GM12878 (cell line): ENCODE data around the gene ACE. TPM values are rescaled to one million over a fixed set of nuclear protein-coding genes. Genes with fewer than 3 reads are reported as not detected.
A peak's percentile ranks its signal among the peaks of the same experiment; 100 is the strongest.

ENCODE experiments used
- ATF3 ChIP-seq: IDR thresholded peaks from 2 replicates; pipeline ENCODE4 v1.6.1; 2011; ENCODE audit warnings: low read depth, mild to moderate bottlenecking, low read length, moderate library complexity, borderline replicate concordance; ENCODE audit errors: extremely low read depth
- BCL3 ChIP-seq: IDR thresholded peaks from 2 replicates; pipeline ENCODE4 v1.6.1; 2011; ENCODE audit warnings: borderline replicate concordance, low read depth, mild to moderate bottlenecking, moderate library complexity, low read length; ENCODE audit not compliant: insufficient read depth, poor library complexity, severe bottlenecking
- CHD1 ChIP-seq: IDR thresholded peaks from 2 replicates; pipeline ENCODE4 v1.6.1; 2012; ENCODE audit warnings: low read depth, low read length, improper control_type of control experiment
- CREB1 ChIP-seq: IDR thresholded peaks from 2 replicates; pipeline ENCODE4 v1.6.1; 2012; ENCODE audit warnings: low read depth, mild to moderate bottlenecking, inconsistent platforms
- E2F8 ChIP-seq: fragments of 450-650 bp; IDR thresholded peaks from 2 replicates; pipeline ENCODE4 v1.6.1; 2018; ENCODE audit warnings: mild to moderate bottlenecking, low read depth, moderate library complexity; ENCODE audit not compliant: partially characterized antibody
- GATAD2B ChIP-seq: fragments of 450-650 bp; conservative IDR thresholded peaks from 2 replicates; pipeline ENCODE4 v1.6.1; 2017; ENCODE audit warnings: low read depth, mild to moderate bottlenecking, moderate library complexity
- HDAC2 ChIP-seq: fragments of 200-600 bp; sonication (generic); IDR thresholded peaks from 2 replicates; pipeline ENCODE4 v1.6.1; 2017
- JUND ChIP-seq: IDR thresholded peaks from 2 replicates; pipeline ENCODE4 v1.6.1; 2012; ENCODE audit warnings: low read depth, mild to moderate bottlenecking, low read length, improper control_type of control experiment, moderate library complexity
- MXI1 ChIP-seq: fragments of 150-350 bp; IDR thresholded peaks from 2 replicates; pipeline ENCODE4 v1.6.1; 2011; ENCODE audit warnings: low read depth, mild to moderate bottlenecking, inconsistent platforms, low read length, improper control_type of control experiment
- POLR2AphosphoS5 ChIP-seq: IDR thresholded peaks from 2 replicates; pipeline ENCODE4 v1.6.1; 2011; ENCODE audit warnings: mild to moderate bottlenecking, low read length, inconsistent platforms
- SUPT20H ChIP-seq: IDR thresholded peaks from 2 replicates; pipeline ENCODE4 v1.6.1; 2011; ENCODE audit warnings: low read depth, mild to moderate bottlenecking, low read length, moderate library complexity, borderline replicate concordance; ENCODE audit not compliant: control insufficient read depth
- TCF12 ChIP-seq: IDR thresholded peaks from 2 replicates; pipeline ENCODE4 v1.6.1; 2011; ENCODE audit warnings: low read depth, mild to moderate bottlenecking, low read length
- YBX1 ChIP-seq: fragments of 450-650 bp; IDR thresholded peaks from 2 replicates; pipeline ENCODE4 v1.6.1; 2016; ENCODE audit warnings: antibody characterized with exemption
- YY1 ChIP-seq: IDR thresholded peaks from 2 replicates; pipeline ENCODE4 v1.6.1; 2011; ENCODE audit warnings: low read depth, mild to moderate bottlenecking, low read length
- polyA plus RNA-seq, 11 experiments: library from polyadenylated mRNA; depleted of rRNA in 4 of 11; unstranded in 6 of 11; stranded (reverse) in 5 of 11; fragments of >200 nt; fragmentation: Nextera tagmentation in 4 of 11; fragmentation: Illumina TruSeq in 1 of 11; extraction: Ambion mirVana in 4 of 11; extraction: Trizol in 1 of 11; gene quantifications; 1 replicate in 1 of 11; 2 replicates in 10 of 11; pipeline versions ENCODE4 v1.2.1 to v1.2.3, GENCODE V29; 2011 to 2016; ENCODE audit warnings: inconsistent platforms in 2 of 11, missing spikeins in 2 of 11, low read depth in 1 of 11
- total RNA-seq, 4 experiments: library from RNA; depleted of rRNA in 3 of 4; stranded (reverse); fragments of >200 nt in 3 of 4; fragmentation: Illumina TruSeq in 1 of 4; extraction: Trizol in 1 of 4; gene quantifications; 2 replicates each; pipeline versions ENCODE4 v1.2.1 to v1.2.3, GENCODE V29; 2013 to 2021

Gene ACE
- total and polyA plus RNA-seq, 10 of the 15 experiments (the other 5 are each of a cell fraction or from before 2014, with no cell fraction given): 0.46 TPM; not detected in 9

- no peak for TF ChIP-seq E2F8
- 0 out of 2 replicates have a peak, but pooled peaks have one; percentile 69 for TF ChIP-seq GATAD2B
- peak; percentile 75 for TF ChIP-seq BCL3
- TF ChIP-seq YBX1: no peak
- 0 out of 2 replicates have a peak, but pooled peaks have one; percentile 19 for TF ChIP-seq YY1
- TF ChIP-seq CREB1: no peak
- TF ChIP-seq MXI1: no peak
- no peak for TF ChIP-seq TCF12
- TF ChIP-seq JUND: no peak
- no peak for TF ChIP-seq HDAC2
- no peak for TF ChIP-seq CHD1
- TF ChIP-seq POLR2AphosphoS5: no peak
- no peak for TF ChIP-seq SUPT20H
- TF ChIP-seq ATF3: no peak
Observed at GRCh38 chr17:63446753-63447470, 29.9 kb upstream of the ACE start (continued).
